Neural cell (in vitro differentiated cells): ENCODE data around the gene CELA2B.

Experiments used
- EP300 ChIP-seq: fragments of 450-650 bp; conservative IDR thresholded peaks from 2 replicates; pipeline ENCODE4 v1.6.1; 2014; ENCODE audit warnings: antibody characterized with exemption, mild to moderate bottlenecking, moderate library complexity; ENCODE audit not compliant: poor library complexity, severe bottlenecking
- EZH2 ChIP-seq: fragments of 200-600, 300-800 bp; shearing (Covaris generic), sonication (generic); IDR thresholded peaks from 2 replicates; pipeline ENCODE4 v1.6.1; 2014; ENCODE audit warnings: antibody characterized with exemption, low read length, borderline replicate concordance, mild to moderate bottlenecking; ENCODE audit not compliant: insufficient read depth, poor library complexity, severe bottlenecking
- MXI1 ChIP-seq: fragments of 450-650 bp; conservative IDR thresholded peaks from 2 replicates; pipeline ENCODE4 v1.6.1; 2014; ENCODE audit warnings: antibody characterized with exemption, mild to moderate bottlenecking; ENCODE audit not compliant: poor library complexity, severe bottlenecking
- POLR2AphosphoS5 ChIP-seq: IDR thresholded peaks from 2 replicates; pipeline ENCODE4 v1.6.1; 2012
- TF ChIP-seq, protein P1 (sequence below): fragments of 450-650 bp; IDR thresholded peaks from 2 replicates; pipeline ENCODE4 v1.5.1; 2014; ENCODE audit warnings: antibody characterized with exemption, mild to moderate bottlenecking, moderate library complexity; ENCODE audit not compliant: poor library complexity, severe bottlenecking
- TF ChIP-seq, protein P2 (sequence below): IDR thresholded peaks from 2 replicates; pipeline ENCODE4 v1.6.1; 2012; ENCODE audit warnings: borderline replicate concordance

DNA sequence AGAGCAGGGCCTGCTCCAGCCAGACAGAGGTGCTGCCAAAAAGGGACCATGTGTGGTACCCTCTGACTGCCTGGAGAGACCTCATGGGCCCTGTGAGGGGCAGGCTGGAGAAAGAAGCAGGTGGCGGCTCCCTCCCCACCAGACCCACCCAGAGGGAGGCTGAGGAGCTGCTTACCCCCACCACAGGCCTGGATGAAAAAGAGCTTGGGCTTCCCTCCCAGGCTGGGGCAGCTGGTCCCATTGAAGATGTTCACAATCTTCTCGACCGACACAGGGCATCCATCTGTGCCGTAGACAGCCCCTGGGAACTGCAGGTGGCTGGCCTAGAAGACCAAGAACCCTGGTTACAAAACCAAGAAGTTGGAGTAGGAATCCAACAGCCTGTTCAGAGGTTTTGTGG, 28.5 kb downstream of the CELA2B start:
- TF ChIP-seq, protein P1, sequence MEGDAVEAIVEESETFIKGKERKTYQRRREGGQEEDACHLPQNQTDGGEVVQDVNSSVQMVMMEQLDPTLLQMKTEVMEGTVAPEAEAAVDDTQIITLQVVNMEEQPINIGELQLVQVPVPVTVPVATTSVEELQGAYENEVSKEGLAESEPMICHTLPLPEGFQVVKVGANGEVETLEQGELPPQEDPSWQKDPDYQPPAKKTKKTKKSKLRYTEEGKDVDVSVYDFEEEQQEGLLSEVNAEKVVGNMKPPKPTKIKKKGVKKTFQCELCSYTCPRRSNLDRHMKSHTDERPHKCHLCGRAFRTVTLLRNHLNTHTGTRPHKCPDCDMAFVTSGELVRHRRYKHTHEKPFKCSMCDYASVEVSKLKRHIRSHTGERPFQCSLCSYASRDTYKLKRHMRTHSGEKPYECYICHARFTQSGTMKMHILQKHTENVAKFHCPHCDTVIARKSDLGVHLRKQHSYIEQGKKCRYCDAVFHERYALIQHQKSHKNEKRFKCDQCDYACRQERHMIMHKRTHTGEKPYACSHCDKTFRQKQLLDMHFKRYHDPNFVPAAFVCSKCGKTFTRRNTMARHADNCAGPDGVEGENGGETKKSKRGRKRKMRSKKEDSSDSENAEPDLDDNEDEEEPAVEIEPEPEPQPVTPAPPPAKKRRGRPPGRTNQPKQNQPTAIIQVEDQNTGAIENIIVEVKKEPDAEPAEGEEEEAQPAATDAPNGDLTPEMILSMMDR: no peak
- TF ChIP-seq MXI1 (no peak), EP300 (no peak), POLR2AphosphoS5 (no peak), EZH2 (no peak)
- TF ChIP-seq, protein P2, sequence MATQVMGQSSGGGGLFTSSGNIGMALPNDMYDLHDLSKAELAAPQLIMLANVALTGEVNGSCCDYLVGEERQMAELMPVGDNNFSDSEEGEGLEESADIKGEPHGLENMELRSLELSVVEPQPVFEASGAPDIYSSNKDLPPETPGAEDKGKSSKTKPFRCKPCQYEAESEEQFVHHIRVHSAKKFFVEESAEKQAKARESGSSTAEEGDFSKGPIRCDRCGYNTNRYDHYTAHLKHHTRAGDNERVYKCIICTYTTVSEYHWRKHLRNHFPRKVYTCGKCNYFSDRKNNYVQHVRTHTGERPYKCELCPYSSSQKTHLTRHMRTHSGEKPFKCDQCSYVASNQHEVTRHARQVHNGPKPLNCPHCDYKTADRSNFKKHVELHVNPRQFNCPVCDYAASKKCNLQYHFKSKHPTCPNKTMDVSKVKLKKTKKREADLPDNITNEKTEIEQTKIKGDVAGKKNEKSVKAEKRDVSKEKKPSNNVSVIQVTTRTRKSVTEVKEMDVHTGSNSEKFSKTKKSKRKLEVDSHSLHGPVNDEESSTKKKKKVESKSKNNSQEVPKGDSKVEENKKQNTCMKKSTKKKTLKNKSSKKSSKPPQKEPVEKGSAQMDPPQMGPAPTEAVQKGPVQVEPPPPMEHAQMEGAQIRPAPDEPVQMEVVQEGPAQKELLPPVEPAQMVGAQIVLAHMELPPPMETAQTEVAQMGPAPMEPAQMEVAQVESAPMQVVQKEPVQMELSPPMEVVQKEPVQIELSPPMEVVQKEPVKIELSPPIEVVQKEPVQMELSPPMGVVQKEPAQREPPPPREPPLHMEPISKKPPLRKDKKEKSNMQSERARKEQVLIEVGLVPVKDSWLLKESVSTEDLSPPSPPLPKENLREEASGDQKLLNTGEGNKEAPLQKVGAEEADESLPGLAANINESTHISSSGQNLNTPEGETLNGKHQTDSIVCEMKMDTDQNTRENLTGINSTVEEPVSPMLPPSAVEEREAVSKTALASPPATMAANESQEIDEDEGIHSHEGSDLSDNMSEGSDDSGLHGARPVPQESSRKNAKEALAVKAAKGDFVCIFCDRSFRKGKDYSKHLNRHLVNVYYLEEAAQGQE: no peak
